ENCODE data around the gene TANK.
"Not testable (repeated sequence)": the region's sequence is repeated elsewhere in the genome, so short reads cannot be mapped to it uniquely, and the experiment has no call there.

The TANK gene

GRCh38 chr2:161279230-161279815, 119.1 kb downstream of the TANK start:
- DNase-seq = not testable (repeated sequence)

GRCh38 chr2:161280906-161281323, 120.7 kb downstream of the TANK start:
- DNase-seq = not testable (repeated sequence)

- DNase-seq = not testable (repeated sequence)
Measured at GRCh38 chr2:161281615-161282310, 121.5 kb downstream of the TANK start.

GRCh38 chr2:161282311-161282644, 122.0 kb downstream of the TANK start:
- DNase-seq = not testable (repeated sequence)

GRCh38 chr2:161283926-161284325, 123.7 kb downstream of the TANK start:
- DNase-seq = no peak

Data from DMS153 (cell line).